ENCODE data around the gene PPEF2.

Gene PPEF2

GRCh38 chr4:75895744-75896314 is 6.4 kb downstream of the PPEF2 start:
- peak; percentile 58 for DNase-seq

DNA sequence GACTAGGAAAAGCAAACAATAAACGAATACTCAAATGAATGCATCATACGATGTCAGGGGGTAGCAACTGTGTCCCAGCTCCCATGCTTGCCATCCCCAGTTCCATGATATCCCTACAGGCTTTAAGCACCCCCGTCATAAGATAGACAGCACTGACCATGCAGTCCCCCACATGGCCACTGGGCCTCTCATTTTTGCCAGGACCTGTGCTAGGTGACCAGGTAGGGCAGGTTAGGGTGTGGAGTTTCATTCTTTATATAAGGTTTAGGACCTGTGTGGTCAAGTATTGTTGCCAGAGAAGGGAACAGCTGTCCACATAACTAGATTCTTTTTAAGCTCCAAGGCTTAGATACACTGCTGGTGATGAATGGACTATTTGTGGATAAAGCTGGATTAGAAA is 9.7 kb downstream of the PPEF2 start:
- no peak for DNase-seq

DNA sequence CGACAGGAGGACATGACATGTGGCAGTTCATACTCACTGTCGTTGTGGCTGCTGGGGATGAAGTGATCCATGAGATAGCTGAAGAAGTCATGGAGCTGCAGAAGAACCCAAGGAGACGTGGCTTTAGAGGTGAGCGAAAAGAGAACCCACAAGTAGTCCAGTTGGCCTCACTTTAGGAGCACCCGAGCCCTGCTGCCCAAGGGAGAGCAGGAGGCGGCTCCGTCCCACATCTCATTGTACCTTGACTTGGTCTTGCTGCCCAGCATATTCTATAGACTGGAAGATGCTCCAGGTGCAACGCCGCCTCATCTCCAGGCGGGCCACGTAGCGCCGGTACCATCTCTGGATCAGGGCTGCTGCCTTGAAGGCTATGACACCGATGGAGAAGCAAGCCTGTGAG is 10.6 kb downstream of the PPEF2 start:
- no peak for DNase-seq

- DNase-seq: no peak
Measured at GRCh38 chr4:75889537-75890199, 12.6 kb downstream of the PPEF2 start.

- DNase-seq: no peak
Measured at GRCh38 chr4:75886104-75886503, 16.1 kb downstream of the PPEF2 start.

- no peak for DNase-seq
Measured at GRCh38 chr4:75881476-75881875, 20.8 kb downstream of the PPEF2 start.

- DNase-seq: no peak
Measured at GRCh38 chr4:75880278-75880677, 22.0 kb downstream of the PPEF2 start.

- DNase-seq: no peak
Measured at GRCh38 chr4:75878246-75878756, 24.0 kb downstream of the PPEF2 start.

DNA sequence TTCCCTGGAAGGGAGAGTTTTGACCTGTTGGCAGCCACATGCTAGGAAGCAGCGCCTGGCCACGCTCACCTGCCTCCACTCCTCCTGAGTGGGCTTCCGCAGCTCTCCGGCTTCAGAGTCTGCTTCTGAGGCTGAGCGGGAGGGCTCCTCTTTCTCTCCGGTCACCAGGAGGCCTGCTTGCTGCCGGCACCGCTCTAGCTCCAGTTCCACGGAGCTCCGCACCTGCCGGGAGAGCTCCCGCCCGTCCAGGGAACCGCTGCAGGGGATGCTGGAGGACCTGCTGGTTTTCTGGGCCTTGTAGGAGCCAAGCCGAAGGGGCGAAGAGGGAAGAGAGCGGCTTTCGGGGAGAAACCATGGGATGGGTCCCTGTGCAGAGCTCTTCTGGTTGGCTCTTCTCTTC is 26.0 kb downstream of the PPEF2 start:
- no peak for DNase-seq

DNA sequence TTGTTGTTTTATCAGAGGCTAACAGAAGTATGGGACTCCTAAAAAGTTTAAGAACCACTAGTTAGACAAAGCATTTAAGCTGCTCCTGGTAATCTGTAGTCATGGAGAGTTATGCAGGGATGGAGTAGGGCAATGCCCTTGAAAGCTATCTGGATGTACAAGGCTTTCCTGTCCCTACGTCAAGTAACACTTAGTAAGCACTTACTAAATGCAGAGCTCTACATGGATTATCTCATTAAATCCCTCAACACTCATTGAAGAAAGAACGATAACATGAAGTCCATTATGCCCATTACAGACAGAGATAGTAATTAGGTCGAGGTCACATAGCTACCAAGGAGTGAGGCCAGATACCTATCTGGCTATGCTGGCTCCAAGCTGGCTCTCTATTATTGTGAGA is 33.2 kb downstream of the PPEF2 start:
- no peak for DNase-seq

- DNase-seq: no peak
Measured at GRCh38 chr4:75867130-75867529, 35.1 kb downstream of the PPEF2 start.

- no peak for DNase-seq
Measured at GRCh38 chr4:75860606-75861005, 41.6 kb downstream of the PPEF2 start.

DNA sequence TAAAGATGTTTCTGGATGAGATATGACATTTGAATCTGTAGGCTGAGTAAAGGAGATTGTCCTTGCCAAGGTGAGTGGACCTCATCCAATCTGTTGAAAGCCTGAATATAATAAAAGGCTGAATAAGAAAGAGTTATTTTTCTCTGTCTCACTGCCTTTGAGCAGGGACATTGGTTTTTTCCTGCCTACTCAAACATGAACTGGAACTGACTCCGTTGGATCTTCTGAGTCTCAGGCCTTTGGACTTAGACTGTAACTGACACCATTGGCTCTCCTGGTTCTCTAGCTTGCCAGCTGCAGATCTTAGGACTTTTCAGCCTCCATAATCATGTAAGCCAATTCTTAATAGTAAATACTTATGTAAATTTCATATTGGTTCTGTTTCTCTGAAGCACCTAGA is 43.5 kb downstream of the PPEF2 start:
- no peak for DNase-seq

DNA sequence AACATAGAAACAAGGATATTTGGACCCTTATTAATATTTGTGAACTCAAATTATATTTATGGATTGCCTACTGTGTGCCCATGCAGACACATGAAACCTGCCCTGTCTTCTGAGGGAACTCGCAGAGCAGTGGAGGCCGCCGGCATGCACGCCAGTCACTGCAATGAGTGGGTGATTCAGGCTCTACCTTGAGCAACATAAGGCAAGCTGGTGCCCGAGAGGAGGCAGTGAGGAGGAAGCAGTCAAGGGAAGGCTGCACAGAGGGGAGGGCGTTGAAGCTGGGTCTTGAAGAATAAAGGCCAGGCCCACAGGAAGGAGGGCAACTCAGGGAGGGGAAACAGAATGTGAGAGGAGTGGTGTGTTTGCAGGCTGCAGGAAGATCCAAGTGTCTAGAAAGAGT is 52.8 kb downstream of the PPEF2 start:
- DNase-seq: no peak

GRCh38 chr4:75848891-75849290 is 53.4 kb downstream of the PPEF2 start:
- no peak for DNase-seq

DNA sequence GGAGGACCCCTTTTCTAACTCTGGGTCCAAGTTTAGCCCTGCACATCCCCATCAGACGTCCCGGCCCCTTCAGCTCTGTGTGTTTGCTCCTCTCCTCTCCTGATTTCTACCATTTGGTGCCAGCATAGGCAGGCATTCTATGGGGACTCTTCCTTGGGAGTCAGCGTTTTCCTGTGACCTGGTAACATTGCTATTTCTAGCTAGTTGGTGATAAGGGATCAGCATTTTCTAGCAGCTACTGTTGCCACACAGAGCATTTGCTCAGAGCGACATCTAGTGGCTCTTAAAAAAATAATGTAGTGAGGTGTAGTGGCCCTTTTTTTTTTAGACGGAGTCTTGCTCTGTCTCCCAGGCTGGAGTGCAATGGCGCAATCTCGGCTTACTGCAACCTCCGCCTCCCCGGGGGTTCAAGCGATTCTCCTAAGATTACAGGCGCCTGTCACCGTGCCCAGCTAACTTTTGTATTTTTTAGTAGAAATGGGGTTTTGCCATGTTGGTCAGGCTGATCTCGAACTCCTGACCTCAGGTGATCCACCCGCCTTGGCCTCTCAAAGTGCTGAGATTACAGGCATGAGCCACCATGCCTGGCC is 54.0 kb downstream of the PPEF2 start:
- DNase-seq: peak; percentile 90

GRCh38 chr4:75845992-75846391 is 56.3 kb downstream of the PPEF2 start:
- DNase-seq: no peak

DNA sequence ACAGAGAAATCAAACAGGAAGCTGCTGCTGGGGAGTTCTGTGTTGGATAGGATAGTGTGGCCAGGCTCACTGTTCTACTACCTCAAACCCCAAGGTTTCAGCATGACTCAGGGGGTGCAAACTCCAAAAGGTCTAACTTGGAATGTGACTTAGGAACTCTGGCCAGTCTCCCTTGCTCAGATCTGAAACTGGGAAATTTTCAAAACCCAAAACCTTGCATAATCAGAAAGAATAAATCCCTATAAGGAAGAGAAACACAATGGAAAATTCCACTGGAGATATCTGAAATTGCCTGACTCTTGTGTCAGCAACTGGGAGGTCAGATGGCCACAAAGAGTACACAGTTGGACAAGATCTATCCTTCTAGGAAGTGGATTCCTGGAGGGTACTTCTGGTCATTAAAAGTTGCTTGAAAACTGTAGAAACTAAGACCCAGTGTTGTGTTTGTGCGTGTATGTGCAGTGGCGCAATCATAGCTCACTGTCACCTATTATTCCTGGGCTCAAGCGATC is 58.0 kb downstream of the PPEF2 start:
- DNase-seq: no peak

- DNase-seq: no peak
Measured at GRCh38 chr4:75843596-75843995, 58.7 kb downstream of the PPEF2 start.

DNA sequence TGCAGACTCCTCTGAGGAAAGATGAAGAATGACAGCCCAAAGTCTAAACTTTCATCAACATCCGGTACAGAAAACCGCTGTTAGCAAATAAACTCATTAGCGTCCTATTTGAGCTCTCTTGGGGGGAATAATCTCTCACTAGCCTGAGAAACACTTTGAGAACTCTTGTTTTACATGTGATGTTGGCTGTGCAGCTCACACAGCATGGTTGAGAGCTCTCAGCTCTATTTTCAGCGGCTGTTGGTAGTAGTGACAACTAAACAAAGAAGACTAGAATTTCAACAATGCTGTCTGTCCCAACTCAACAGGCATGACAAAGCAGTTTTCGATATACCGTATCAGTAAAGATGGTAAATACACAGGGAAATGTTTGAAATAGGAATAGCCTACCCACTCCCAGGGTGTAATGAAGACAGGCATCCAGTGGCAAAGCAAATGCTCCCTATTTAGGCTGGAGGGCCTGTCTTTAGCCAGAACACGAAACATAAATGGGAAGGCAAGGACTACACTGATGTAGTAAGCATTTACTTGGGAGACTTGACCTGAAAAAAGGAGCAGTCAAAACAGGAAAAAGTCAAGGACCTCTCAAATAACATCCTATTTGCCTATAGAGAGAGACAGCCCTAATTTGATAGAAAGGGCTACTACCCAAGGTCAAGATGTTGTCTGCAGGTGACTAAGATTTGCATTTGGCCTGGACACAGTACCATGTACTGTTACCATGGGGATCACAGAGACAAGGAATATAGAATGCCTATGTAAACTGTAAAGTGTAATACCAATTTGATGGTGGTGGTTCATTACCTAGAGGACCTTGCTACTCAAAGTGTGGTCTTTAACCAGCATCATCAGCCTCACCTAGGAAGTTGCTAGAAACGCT is 60.4 kb downstream of the PPEF2 start:
- peak; percentile 26 for DNase-seq

GRCh38 chr4:75834772-75835154 is 67.5 kb downstream of the PPEF2 start:
- no peak for DNase-seq

DNA sequence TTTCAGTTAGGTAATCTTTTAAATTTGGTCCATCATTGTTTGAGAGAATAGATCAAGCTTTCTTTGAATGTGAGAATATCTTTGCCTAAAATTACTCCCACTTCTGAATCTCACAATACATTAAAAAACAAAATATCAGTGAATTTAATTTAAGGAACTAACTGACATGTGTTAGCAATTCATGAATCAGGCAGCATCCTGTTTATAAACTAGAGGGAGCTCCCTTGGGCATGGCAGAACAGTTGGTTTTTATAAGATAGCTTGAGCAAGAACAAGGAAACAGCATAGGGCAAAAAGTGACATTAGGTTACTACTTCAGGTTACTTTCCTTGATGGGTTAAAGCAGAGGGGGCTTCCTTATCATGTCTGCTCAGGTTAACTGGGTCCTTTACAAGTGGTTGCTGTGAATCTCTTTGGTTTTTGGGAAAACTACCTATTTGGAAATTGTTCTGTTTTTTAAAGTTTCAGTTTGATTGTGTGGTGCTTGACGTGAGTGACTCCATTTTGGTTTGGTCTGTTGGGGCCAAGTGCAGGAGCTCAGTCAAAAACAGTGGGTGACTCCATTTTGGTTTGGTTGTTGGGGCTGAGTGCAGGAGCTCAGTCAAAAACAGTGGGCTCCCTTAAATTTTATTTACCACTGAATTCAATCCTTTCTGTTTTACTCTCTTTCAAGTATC is 68.0 kb downstream of the PPEF2 start:
- DNase-seq: no peak
